Renal cortical epithelial cell (primary cell): ENCODE data around the gene RPTOR. TPM values are rescaled to one million over a fixed set of nuclear protein-coding genes. Genes with fewer than 3 reads are reported as not detected.
A peak's percentile ranks its signal among the peaks of the same experiment; 100 is the strongest.

Source experiments
- DNase-seq: peaks from one replicate; pipeline ENCODE4 v3.0.0-alpha.2; 2011; ENCODE audit warnings: low read depth
- total RNA-seq: library from RNA; depleted of rRNA; stranded (reverse); fragments of >200 nt; gene quantifications from 2 replicates; pipeline ENCODE4 v1.2.3, GENCODE V29; 2014

The RPTOR gene
- total RNA-seq, 1 donor from 2014 or later: 35.5 TPM

DNA sequence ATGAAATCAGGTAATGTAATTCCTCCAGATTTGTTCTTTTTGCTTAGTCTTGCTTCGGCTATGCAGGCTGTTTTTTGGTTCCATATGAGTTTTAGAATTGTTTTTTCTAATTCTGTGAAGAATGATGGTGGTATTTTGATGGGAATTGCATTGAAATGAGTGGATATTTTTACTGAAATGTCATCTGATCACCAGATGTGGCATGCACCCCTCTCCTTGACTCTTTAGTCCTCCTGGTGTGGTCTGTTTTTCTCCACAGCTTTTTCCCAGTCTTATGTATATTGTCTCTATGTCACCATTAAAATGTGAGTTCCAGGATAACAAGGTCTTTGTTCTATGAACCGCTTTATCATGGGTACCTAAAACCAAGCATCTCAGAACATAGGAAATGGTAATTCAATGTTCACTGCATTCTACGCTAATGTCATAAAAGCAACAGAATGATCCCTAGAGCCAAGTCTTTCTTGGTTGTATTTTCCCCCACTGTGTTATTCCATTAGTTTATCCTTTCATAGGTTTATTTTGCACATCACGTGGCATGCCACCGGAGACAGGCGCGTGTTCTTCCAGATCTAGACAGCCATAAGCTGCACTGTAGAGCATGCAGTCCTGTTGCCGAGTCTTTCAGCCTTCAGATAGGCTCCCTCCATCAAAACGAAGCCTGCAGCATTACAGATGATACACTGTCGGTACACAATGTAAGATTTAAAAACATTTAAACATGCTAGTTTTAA is 172.5 kb downstream of the RPTOR start:
- DNase-seq: no peak

DNA sequence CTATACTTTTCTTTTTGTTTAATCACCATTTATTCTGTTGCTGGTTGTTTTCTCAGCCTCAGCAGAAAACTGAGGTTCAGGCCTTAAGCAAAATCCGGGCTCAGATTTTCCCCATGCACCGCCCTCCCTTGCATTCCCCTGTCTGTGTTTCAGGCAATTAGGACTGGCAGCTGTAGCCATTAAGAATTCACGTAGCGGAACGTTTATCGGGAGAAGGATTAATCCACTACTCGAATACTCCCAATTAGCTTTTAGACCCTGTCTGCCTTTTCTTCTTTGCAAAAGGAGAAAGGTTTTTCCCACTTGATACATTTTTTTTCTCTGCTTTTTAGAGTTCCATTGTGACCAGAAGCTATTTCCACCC is 173.1 kb downstream of the RPTOR start:
- DNase-seq: no peak

DNA sequence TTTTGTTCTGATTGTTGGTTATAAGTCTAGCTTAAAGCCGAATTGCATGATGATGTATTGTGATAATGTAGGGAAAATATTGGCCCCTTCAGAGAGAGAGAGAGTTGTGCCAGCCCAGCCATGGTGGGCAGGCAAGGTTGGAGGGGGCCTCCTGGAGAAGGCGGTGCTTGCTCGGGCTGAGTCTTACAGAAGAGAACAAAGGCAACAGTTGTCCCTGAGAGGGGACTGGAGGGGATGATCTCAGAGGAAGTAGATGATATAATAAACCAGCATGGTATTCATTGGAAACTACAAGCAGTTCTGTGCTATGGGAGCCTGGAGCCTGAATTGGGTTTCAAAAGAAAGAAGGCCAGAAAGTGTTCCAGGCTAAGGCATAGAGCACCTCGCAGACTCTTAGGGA is 173.8 kb downstream of the RPTOR start:
- no peak for DNase-seq

GRCh38 chr17:80719449-80719848 is 174.8 kb downstream of the RPTOR start:
- no peak for DNase-seq

- DNase-seq: peak; percentile 88
These were observed 176.3 kb downstream of the RPTOR start for GRCh38 chr17:80720610-80721577.

GRCh38 chr17:80722661-80723060 is 178.0 kb downstream of the RPTOR start:
- no peak for DNase-seq

DNA sequence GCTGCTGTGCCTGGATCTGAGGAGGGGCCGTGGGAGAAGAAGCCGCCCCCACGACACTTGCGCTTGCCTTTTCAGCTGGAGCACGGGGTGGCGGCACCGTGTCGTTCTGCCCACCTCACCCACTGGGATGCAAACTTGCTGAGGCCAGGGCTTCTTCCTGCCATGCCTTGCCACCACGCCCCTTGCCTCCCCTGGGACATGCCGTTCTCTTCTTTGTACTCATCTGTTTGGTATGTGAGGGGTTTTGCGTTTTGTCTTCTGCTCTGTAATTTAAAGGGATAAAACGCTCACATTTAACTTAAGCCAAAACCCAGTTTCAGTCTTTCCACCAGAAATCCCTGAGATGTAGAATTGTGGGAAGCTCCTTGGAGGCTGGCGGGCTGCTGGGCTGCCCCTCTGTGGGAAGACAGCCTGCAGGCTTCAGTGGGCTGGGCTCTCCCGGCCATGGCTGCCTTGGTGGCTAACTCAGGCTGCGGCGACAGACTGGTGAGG is 180.2 kb downstream of the RPTOR start:
- peak; percentile 57 for DNase-seq

GRCh38 chr17:80725517-80725916 is 180.9 kb downstream of the RPTOR start:
- no peak for DNase-seq

- DNase-seq: peak; percentile 56
These were observed 182.1 kb downstream of the RPTOR start for GRCh38 chr17:80726558-80727408.

- DNase-seq: peak; percentile 38
These were observed 182.7 kb downstream of the RPTOR start for GRCh38 chr17:80727409-80727755.

DNA sequence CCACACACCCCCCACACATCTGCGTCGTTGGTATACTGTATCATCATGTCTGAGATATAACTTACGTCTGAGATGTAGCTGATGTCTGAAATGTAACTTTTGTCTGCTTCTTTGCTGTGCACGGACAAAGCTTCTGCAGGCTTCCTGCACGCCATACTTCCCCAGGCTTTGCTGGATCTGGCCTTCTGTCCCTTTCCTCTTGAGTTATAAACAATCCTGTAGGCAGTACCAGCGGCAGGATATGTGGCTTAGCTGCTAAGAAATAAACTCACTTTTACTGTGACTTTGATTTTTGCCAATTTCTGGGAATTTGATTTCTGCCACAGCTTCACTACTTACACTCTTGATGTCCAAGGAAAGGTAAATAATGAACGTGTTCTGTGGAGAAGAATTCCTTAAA is 184.4 kb downstream of the RPTOR start:
- no peak for DNase-seq

GRCh38 chr17:80729761-80730160 is 185.1 kb downstream of the RPTOR start:
- no peak for DNase-seq

DNA sequence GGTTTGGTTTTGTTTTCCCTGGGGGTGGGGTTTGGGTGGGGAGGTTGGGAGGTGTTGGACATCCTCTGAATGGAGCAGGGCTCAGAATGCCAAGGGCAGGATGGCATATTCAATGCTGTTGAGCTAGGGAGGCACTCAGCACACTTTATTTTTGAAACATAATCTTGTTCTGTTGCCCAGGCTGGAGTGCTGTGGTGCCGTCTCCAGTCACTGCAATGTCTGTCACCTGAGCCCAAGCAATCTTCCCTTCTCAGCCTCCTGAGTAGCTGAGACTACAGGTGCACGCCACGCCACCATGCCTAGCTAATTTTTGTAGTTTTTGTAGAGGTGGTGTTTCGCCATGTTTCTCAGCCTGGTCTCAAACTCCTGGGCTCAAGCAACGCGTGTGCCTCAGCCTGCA is 186.1 kb downstream of the RPTOR start:
- no peak for DNase-seq

DNA sequence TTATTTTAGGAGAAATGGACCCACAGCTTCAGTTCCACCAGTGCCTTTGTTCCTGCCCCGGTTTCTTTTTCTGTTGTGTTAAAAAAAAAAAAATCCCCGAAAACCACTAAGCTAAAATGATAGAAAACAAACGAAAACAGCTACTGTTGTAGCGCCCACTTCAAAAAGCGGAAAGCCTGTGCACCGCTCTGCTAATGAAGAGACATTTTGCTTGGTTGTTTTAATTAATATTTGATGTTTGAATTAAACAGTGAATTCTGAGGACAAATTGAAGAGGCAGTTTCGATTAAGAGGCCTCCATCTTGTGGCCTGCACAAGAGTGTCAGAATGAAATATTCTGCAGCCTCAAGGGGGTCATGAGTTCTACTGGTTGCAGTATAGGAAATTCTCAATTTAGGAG is 186.7 kb downstream of the RPTOR start:
- DNase-seq: no peak

DNA sequence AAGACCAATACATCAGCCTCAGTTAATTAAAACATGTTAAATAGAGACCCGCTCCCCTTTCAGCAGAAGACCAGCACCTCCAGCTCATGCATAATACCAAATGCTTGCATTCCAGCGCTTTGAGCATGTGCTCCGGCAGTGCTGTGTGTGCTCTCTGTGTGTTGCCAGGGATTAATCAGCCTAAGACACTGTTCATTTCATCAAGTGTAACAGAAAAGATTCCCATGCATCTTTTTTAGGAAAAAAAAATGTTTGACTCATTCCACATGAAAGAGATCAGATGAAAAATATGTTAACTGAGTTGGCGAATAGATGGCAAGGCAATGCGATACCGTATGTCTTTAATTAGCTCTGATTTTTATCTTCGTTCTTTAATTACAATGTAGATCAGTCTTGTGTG is 187.6 kb downstream of the RPTOR start:
- DNase-seq: no peak

DNA sequence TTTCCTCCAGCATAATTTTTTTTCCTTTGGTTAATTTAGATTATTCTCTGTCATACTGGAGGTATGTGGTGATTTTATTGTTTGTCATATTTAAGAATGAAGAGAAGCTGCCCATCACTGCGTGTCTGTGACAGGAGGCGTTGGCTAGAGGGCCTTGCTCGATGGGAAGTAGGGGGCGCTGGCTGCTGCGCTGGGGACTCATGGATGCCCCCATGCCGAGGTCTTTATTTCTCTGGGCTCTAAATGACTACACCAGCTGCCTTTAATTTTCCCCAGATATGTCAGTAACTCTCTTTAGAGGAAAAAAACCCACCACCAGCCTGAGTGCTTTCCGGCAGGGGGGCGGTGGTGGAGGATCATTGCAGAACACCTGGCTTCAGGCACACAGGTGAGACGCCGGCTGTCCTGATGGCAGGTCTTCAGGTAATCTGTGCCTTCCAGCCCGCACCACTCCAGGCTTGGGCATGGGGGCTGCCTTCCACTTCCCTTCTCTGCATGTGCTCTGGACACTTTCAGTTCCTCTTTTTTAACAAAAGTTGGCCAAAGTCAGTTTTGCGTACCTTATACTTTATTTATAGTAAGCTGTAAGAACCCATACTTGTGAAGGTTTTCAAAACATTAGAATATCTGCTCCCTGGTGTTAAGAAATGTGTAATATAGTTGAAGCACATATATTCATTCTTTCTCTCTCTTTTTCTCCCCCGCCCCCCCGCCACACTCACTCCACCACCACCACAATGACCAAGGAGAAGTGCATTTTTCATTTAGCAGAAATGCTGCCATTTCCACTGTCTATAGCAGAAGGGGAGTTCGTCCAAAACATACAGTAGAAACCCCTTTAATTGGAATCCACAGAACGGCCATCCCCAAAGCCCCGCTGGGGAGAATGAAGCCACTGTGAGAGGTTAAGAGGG is 192.7 kb downstream of the RPTOR start:
- DNase-seq: no peak

DNA sequence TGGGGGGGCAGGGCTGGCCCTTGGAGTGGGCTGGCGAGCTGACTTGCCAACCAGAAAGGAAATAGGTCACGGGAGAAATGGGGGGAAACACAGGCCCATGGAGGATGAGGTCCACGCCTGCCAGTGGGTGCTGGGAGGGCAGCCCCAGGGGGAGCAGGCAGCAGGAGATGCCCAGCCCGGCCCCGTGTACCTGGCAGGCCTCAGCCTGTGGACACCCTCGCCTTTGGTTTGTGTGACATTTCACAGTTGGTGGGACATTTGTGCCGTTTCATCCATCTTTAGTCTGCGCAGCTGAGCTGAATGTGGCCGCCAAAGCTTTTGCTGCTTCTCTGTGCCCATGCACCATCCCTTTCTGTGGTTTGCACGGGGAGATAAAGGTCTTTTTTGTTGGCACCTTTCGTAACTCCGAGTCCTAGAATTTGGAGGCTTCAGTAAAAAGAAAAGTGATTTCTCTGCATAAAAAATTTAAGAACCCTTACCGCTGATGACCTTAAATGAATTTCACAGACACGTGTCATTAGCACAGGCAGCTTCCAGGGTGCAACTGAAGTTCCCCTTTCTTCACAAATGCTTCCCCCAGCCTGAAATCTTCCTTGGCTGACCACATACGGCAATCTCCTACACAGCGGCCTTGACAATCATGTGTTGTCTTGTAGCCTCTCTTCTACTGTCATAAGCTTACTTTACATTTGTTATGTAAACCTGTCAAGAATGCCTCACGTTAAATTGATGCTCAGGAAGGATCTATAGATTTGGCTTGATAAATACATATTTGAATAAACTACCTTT is 193.6 kb downstream of the RPTOR start:
- no peak for DNase-seq

DNA sequence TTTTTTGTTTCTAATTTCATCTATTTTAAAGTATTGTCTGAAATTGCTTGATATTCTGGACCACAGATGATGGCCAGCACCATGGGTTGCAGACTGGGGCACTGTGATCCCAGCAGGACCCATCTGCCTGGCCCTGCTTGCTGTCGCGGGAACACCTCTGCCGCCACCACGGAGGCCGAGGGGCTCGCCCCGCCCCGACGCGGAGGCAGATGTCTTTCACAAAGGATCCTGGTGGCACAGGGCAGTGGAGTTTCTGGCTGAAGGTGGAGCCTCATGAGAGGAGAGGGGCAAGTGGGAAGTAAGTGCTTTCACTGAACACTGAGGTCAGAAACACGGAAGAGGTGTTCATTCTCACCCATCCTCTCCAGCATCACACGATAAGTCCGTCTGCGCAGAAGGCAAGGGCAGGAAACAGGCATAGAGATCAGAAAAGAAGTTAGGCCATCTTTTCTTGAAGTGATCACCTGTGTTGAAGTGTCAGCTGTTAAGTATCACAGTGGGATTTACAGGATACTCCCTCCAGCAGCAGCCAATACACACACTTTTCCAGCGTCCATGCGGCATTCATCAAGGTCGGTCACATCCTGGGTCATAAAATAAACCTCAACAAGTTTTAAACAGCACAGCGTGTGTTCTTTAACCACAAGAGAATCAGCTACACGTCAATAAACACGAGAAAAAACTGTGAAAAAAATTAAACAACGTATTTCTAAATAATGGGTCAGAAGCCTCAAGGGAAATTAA is 194.5 kb downstream of the RPTOR start:
- no peak for DNase-seq

GRCh38 chr17:80740141-80740540 is 195.5 kb downstream of the RPTOR start:
- DNase-seq: no peak
